ENCODE results near the gene MSI2.
"Not testable (repeated sequence)": the region's sequence is repeated elsewhere in the genome, so short reads cannot be mapped to it uniquely, and the experiment has no call there.

The MSI2 gene

DNA sequence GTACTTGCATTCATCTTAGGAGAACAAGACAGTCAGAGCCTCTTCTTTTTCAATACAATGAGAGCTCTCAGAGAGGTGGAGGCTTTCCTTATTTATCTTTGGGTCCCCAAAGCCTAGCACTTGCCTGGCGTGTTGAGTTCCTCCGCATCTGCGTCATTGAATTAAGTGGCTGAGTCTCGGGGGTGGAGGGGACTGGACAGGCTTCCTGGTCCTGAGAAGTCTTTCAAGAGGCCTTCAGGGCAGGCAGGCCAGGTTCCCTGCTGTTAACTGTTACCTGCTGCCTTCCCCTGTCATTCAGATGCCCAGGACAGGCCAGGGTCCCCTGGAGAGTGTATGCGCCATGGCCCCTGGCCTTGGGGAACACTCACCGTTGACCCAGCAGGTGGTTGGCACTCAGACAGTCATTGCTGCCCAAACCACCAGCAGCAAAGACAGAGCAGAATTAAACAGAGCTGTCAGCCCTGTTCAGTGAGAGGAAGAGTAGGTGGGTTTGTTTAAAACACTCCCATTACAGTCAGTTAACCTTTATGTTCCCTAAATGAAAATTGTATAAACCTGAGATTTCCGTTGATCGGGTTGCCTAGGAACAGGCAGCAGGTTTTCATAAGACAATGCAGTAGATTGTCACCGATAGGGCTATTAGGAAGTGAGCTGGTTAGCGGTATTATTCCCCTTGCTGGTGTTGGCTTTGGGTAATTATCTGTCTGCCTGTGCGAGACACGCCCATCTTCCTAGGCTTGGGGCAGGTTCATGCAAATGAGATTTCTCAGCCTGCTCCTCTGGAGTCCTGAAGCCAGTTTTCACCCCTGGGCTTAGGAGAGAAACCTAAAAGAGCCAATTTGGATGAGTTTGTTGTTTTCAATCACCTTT is 356.1 kb downstream of the MSI2 start:
- no peak for DNase-seq (ENCODE audit: low read depth, low spot score)

DNA sequence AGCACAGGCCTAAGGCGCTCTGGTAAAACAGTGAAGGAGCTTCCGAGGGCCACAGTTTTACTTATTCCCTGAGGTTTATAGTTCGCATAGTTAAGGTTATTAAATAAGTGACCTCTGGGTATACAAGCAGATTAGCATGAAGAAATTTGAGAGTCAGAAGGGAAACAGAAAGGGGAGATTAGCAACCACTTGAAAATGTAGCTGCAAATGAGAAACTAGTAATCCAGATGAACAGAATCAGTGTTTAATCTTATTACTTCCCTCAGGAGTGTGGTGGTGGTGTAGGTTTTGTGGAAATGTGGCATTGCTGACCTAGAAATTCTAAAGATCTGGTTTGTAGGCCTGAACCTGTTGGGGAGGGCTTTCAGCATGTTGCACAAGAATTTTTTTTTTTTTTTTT is 358.4 kb downstream of the MSI2 start:
- no peak for DNase-seq (ENCODE audit: low read depth, low spot score)

DNA sequence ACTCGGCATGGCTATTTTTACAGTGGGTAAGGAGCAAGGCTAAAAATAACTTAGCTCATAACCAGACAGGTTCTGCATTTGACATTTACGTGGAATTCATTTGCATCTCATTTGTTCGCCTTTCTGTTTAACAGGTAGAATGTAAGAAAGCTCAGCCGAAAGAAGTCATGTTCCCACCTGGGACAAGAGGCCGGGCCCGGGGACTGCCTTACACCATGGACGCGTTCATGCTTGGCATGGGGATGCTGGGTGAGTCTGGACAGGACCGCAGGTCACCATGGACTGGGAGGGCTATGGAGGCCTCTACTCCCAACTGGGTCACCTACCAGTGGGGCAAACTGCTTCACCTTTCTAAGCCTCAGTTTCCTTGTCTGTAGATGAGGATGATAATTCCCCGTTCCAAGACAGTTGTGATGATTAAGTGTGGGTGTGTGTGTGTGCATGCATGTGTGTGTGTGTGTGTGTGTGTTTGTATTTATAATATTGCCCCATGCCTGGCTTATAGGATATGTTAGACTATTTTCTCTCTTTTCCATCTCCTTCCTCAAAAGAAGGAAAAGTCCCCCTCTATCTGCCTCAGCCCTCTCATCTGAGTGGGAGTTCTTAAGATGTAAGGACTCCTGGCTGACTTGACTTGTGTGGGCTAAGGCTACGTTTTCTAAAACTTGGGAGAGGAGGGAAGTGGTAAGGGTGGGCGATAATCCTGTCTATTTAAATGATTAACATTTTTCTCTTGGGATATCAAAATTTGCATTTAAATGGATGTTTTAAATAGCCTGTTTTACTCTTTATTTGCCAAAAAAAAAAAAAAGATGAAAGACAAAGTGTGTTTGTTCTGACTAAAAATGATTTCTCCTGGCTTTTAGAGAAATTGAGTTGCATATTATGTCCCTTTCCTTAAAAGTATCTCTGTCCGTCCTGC is 359.8 kb downstream of the MSI2 start:
- DNase-seq (ENCODE audit: low read depth, low spot score): no peak

DNA sequence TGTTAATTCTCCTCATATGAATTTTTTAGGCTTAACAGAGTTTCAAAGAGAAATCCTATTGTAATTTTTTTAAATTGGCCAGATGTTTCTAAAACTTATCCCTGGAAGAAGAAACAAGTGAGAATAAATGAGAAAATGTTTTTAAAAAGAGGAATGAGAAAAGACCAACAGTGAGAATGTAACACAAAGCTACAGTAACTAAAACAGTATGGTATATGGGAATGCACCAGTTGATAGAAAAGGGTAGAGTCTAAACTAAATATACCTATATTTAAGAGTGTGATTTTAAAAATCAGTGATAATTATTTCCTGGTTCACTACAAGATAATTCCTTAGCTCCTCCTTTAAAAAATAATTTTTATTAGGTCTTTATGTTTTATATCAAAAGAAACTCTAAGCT is 360.9 kb downstream of the MSI2 start:
- no peak for DNase-seq (ENCODE audit: low read depth, low spot score)

DNA sequence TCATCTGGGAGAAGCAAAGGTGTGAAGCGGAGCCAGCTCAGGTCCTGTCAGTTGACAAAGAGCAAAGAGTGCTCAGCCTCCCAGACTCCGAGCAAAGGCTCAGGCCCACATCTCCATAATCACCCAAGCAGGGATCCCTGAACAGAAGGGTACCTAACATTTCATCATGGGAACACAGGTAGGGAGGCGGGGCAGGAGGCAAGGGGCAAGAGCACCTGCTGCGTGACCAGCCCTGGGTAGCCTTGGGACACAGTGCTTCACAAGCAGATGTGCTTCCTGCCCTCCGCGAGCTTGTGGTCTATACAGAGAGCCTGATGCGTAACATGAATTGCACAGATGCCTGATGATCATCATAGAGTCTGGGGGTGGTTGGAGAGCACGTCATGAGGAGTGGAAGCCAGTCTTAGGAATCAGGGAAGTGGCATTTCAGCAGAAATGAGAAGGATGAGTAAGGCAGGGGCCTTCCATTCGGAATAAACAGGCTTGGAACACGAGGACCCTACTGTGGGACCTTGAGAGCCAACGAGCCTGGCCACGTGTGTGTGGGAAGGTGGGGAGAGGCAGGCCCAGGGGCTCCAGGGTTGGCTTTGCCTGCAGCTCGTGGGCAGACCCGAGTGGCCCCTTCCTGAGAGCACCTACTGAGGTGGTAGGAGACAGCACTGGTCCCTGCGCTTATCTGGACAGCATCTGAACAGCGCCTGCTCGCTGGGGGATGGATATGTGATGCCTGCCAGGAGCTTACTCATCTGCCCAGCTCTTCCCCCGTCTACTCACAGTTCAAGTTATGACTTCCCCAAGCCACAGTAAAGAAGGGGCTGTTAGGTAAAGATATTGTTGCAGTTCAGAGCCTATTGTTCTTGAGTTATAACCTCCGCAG is 363.0 kb downstream of the MSI2 start:
- peak; percentile 40 for DNase-seq (ENCODE audit: low read depth, low spot score)

DNA sequence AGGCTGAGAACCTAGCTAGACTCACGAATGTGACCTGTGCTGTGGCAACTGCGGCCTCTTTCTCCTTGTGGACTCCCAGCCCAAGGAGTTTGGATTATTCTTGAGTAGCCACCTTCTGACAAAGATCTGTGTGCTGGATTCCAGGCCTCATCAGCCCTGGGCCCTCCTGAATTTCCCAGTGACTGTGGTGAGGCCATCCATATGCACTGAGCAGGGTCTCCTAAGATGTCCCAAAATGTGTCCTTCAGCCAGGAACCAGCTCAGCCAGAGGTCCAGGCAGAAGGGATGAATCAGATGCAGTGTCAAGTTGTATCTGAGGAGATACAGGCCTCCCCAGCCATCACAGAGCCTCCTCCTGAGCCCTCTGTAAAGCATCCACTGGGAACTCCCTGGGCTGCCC is 364.3 kb downstream of the MSI2 start:
- DNase-seq (ENCODE audit: low read depth, low spot score): no peak

DNA sequence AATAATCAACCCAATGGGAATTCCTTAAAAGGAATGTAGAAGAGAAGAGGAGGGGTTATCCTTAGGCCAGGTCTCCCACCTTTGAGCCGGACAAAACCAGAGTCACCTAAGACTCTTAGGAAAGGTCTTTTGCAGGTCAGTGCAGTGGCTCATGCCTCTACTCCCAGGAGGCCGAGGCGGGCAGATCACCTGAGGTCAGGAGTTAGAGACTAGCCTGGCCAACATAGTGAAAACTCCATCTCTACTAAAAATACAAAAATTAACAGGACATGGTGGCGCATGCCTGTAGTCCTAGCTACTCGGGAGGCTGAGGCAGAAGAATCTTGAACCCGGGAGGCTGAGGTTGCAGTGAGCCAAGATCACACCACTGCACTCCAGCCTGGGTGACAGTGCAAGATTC is 365.5 kb downstream of the MSI2 start:
- DNase-seq (ENCODE audit: low read depth, low spot score): not testable (repeated sequence)

DNA sequence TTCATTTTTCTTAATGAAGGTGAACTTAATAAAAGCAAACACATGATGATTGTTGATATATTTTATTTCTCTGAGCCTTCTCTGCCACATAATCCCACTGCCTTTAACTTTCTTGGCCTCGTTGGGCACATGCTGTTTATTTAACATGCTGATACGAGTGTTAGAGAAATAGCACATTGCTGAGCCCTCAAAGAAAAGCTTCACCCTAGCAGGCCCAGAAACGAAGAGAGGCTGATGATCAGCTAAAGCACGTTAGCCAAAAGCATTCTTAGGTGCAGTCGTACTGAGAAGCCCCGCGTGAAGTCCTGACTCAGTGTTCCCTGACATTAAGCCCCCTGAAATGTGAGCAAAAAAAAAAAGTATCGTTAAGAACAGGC is 366.0 kb downstream of the MSI2 start:
- DNase-seq (ENCODE audit: low read depth, low spot score): no peak

DNA sequence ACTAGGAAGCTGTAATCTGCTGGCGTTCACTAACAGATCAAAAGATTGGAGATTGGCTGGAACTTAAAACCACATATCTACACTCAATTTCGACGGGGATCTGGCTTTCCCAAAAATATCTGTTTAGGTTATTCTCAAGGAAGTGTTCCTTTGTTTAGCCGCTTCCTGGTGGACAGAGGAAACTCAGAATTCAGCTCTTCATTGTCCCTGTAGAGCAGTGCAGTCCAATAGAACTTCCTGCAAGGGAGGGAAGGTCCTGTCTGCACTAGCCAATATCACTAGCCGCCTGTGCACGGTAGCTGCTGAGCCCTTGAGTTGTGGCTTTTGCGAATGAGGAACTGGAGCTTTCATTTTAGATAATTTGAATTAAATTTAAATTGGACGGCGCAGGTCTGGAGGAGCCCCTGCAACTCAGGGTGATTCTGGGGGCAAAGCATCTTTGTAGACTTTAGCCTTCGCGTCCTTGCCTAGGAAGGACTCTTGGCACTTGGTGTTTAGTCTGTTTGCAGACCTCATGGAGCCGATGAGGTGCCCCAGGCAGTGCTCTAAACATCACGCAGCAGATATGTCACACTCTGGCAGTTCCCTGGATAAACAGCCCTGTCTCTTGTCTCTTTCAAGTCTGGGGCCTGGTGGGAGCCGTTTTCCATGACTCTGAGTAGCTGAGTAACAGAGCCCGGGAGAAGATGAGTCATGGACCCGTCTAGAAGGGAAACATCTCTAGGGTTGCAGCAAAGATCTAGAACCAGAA is 366.5 kb downstream of the MSI2 start:
- DNase-seq (ENCODE audit: low read depth, low spot score): peak; percentile 77

DNA sequence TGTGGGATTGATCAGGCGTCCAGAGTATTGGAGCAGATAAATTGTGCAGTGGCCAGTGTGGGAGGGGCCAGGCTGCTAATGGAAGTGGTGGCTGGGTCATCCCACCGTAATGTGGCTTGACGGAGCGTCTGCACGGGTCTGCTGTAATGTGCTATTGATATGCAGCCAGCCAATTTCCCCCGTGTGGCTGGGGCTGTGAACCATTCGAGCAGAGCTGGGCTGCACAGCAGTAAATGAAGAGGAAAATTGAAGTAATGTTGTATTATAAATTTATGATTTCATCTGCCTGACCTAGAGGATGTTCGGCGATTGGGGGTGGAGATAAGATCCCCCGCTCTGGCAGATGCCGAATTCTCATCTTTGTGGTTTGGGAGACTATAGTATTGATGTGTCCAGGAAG is 367.3 kb downstream of the MSI2 start:
- DNase-seq (ENCODE audit: low read depth, low spot score): no peak

DNA sequence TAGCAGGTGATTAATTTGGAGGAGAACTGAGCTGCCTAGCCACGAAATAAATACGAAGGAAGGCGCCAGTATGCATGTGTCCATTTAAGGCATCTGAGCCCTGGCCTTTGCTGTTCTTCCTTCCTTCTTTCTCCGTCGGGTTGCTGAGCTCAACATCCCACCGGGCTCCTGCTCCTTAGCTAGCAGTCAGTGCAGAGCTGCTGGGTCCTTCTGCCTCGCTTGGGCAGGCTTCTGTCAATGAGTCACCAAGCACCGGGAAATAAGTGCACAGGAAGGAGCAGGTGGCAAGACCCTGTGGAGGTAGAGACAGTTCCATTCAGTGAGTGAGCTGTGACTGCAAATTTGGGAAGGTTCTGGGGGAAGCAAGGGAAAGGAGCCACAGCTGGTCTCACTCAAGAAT is 368.1 kb downstream of the MSI2 start:
- no peak for DNase-seq (ENCODE audit: low read depth, low spot score)

DNA sequence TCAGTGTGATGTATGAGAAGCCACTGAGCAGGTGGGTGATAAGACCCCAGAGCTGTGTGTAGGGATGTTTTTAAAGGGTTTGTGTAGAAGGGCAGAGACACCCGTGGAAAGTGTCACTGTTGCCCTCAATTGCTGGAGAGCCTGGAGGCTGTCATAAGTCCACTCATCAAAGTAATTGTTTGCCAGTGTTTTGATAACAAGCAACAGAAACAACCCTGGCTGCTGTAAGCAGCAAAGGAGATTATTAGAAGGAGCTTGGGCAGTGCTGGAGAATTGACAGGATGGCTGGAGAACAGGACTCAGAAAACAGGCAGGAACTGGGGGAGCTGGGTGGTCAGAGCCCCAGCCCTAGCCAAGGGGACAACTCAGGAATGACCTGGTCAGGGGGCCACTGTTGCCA is 369.2 kb downstream of the MSI2 start:
- DNase-seq (ENCODE audit: low read depth, low spot score): no peak

DNA sequence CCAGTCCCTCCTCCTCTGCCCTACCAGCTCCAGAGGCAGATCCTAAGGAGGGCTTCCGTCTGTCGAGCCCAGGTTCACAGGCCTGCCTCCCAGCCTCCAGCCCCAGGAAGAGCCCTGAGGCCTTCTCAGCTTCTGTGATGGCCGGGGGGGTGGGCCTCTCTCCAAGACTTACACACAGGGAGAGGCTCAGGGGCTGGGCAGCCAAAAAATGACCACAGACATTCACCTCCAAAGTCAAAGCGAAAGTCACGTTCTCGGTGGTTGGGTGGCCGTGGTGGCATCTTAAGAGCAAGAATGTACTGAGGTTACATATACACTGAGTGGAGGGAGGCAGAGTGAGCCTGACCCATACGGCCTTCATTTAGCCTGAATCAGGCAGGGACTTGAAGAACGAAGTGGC is 369.6 kb downstream of the MSI2 start:
- DNase-seq (ENCODE audit: low read depth, low spot score): no peak

DNA sequence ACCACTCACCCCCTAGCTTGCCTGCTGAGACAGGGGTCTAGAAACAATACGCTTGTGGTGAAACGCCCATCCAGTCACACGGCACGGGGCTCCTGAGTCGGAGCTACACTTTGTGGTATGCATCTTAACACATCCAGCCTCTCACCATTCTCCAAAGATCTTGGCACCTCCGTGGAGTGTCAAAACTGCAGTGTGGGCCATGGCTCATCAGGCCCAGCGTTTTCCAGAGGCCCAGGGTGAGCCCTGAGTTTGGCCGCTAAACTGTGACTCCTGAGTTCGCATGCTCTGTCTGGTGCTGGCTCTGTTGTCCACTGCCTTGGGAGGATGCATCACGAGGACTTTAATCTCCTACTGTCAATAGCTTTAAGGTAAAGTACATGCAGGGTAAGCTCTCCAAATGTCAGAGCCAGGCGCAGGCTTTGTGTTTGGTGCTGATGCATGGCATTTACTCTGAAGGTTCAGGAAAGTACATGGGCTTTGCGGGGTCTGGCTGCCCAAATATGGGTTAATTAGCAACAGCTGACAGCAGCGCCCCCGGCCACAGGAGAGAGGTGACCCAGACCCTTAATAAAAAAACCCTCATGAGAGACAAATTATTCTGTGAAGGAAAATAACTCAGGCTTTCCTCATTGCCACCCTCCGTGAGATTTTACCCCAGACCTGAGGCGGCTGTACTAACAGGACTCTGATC is 370.3 kb downstream of the MSI2 start:
- no peak for DNase-seq (ENCODE audit: low read depth, low spot score)

DNA sequence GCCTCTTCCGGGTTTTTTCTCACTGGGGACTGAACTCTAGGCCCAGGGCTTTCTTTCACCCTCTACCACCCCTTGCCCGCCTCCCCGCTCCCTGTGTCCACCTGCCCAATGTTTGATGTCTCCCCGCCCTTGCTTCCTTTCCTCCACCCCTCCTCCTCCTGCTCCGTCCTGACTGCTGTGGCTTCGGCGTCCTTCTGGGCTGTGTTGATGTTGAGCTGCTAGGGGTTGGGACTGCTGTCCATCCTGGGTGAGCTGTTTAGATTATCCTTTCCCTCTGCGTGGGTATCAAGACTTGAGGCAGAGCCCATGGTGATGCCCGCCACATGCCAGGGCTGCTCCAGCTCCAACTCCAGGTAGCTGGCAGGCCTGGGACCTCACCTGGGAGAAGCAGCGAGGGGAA is 371.3 kb downstream of the MSI2 start:
- no peak for DNase-seq (ENCODE audit: low read depth, low spot score)

DNA sequence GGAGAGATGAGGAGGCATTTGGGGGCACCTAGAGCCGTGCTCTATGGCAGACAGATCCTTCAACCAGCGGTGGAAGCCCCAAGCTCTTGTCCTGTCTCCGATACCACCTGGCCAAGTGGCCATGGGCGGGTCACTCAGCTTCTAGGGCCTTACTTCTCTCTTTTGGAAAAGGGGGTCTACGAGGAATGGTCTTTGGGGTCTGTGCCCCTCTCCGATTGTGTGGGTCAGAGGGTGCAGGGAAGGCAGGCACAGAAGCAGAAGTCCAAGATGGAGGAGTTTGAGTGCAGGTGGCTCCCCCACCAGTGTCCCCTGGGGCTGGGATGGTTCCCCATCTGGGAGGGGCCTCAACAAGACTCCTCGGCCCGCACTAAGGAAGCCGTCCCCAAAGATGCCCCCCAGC is 372.1 kb downstream of the MSI2 start:
- DNase-seq (ENCODE audit: low read depth, low spot score): no peak

DNA sequence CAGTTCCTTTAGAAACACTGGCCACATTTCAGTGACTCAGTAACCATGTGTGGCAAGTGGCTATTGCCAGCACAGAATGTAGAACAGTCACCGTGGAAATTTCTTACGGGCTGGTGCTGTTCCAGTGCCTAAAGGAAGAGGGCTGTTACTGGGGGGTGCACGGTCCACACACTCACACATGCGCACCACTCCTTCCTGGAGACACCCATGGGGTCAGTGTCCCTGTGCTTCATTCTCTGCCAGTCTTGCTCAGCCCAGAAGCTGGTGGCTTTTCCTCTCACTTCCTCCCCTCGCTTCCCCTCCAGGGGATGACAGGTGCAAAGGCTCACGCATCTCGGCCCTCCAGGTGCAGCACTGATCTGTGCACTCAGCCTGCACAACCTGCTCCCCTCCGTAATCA is 373.1 kb downstream of the MSI2 start:
- no peak for DNase-seq (ENCODE audit: low read depth, low spot score)

DNA sequence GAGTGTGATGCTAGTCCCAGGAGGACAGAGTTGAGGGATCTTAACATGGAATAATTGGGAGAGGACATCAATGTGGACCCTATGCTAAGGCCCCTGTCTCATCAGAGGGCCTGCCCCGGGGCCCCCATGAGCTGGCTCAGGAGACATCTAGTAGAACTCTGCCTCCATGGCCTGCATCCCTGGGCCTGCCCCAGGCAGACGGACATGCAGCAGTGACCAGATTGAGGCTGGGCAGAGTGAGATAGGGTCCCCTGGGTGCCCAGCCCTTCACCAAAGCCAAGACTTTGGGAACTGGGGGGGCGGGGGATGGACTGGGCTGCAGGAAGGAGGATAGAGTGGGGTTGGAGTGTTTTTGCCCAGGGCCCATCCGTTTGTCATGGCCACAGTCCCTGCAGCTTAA is 373.6 kb downstream of the MSI2 start:
- DNase-seq (ENCODE audit: low read depth, low spot score): no peak

DNA sequence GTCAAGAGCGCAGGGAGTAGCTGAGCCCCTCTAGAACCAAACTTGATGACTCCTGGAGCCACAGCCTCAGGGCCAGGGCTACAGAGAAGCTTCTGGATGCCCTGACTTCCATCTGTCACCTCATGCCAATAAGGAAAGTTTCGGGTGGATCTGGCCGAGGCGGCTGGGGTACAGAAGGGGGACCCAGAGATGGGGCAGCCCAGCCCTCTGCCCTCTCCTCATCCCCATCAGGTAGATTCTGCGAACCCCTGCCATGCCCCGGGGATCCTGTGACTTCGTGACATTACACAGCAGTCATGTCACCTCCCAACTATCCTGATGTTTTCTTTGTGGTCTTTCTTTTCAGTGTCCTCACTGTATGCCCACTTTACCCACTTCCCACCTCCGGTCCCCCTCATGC is 374.4 kb downstream of the MSI2 start:
- no peak for DNase-seq (ENCODE audit: low read depth, low spot score)

DNA sequence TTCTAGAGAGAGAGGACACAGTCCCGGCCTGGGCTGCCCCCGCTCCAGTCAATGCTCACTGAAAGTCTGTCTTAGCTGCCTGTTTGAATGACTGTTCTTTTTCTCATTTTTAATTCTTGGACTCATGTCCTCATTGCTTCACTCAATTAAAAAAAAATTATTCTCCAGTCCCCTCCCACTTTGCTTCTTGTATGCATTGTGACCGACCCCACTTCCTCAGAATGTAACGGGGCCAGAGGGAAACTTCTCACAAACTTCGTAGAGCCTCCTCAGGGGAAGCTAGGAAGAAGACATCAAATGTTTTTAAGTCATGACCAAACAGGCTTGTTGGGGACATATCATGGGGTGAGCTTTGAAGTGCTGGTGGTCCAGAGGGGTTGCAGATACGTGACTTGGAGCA is 375.5 kb downstream of the MSI2 start:
- DNase-seq (ENCODE audit: low read depth, low spot score): no peak

DNA sequence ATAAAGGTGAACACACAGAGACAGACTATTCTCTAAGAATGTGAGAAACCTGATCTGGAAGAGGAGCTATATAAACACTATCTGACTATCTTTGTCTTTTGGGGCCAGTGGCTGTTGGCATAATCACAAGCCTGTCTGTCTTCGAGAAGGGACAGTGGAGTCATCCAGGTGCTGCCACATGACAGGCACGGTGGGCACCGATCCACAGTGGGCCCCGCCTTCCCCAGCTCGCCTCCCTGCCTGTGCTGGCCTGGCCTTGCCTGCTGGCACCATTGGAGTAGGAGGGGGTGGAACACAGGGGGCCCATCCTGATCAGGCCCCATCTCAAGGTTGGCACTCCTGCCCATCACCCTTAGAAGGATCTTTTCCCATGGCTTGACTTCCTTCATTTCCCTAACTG is 376.0 kb downstream of the MSI2 start:
- no peak for DNase-seq (ENCODE audit: low read depth, low spot score)
